NT2/D1 (cell line): ENCODE results near the gene OS9.

ENCODE experiments used
- YY1 ChIP-seq: IDR thresholded peaks from 2 replicates; pipeline ENCODE4 v1.6.1; 2011; ENCODE audit not compliant: insufficient read length, insufficient read depth
- ZNF274 ChIP-seq: IDR thresholded peaks from 2 replicates; pipeline ENCODE4 v1.6.1; 2011; ENCODE audit warnings: mild to moderate bottlenecking, low read depth, low read length

DNA sequence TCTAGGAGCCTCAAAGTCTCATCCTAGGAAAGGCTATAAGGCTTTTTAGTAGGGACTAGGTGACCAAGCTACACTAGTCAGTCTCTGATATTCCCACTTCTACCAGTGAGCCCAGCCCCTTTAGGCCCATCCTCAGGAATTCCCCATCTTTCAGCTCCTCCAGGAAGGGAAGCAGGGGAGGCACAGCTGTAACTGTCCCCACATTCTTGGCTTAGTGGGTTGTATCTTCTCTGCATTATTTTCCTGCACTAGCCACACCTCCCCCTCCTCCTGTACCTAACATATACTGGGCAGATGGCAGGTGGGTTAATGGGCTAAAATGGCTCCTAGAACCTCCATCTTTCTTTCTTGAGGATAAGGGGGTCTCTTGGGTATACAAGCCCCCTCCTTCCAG, 73.4 kb downstream of the OS9 start:
- TF ChIP-seq YY1 (no peak), ZNF274 (no peak)
